DND-41 (cell line): ENCODE data around the gene GRK3.

Experiments used
- ATAC-seq: fragments of 200-7000 bp; cut with Tn5 transposase; 3 replicates; pipeline ENCODE4 v1.9.1; 2021; ENCODE audit warnings: low read depth; ENCODE audit not compliant: insufficient read depth
- DNase-seq: peaks from one replicate; pipeline ENCODE4 v3.0.0-alpha.2; 2020
- H2AFZ ChIP-seq: 2 replicates; pipeline ENCODE4 v1.6.0; 2012; ENCODE audit warnings: low read depth, low read length
- H3K27ac ChIP-seq: 2 replicates; pipeline ENCODE4 v1.5.1; 2012; ENCODE audit warnings: low read length, inconsistent platforms
- H3K27me3 ChIP-seq: fragments of 200-600 bp; sonication (generic); 2 replicates; pipeline ENCODE4 v1.6.0; 2012; ENCODE audit warnings: low read length, mild to moderate bottlenecking, inconsistent platforms; ENCODE audit not compliant: insufficient read depth, poor library complexity
- H3K36me3 ChIP-seq: 2 replicates; pipeline ENCODE4 v1.5.1; 2012; ENCODE audit warnings: low read length, inconsistent platforms; ENCODE audit not compliant: insufficient read depth
- H3K4me1 ChIP-seq: 2 replicates; pipeline ENCODE4 v1.5.1; 2012; ENCODE audit warnings: mild to moderate bottlenecking, low read length; ENCODE audit not compliant: insufficient read depth
- H3K4me2 ChIP-seq: 2 replicates; pipeline ENCODE4 v1.6.0; 2012; ENCODE audit warnings: mild to moderate bottlenecking, moderate library complexity, low read length, inconsistent platforms; ENCODE audit not compliant: insufficient read depth
- H3K4me3 ChIP-seq, 2 experiments: fragments of 200-600 bp in 1 of 2; shearing (Covaris generic) in 1 of 2; 2 replicates each; pipeline ENCODE4 v1.5.1; 2012 to 2016; ENCODE audit warnings: inconsistent platforms in 2 of 2, low read length in 2 of 2, mild to moderate bottlenecking in 2 of 2, low read depth in 1 of 2, moderate library complexity in 1 of 2
- H3K79me2 ChIP-seq: 2 replicates; pipeline ENCODE4 v1.6.0; 2012; ENCODE audit warnings: low read length, inconsistent platforms; ENCODE audit not compliant: insufficient read depth
- H3K9ac ChIP-seq: 2 replicates; pipeline ENCODE4 v1.6.0; 2012; ENCODE audit warnings: low read depth, mild to moderate bottlenecking, inconsistent platforms, low read length, moderate library complexity
- H3K9me3 ChIP-seq: 2 replicates; pipeline ENCODE4 v1.5.1; 2012; ENCODE audit warnings: low read length, moderate library complexity, mild to moderate bottlenecking, inconsistent platforms; ENCODE audit not compliant: insufficient read depth, severe bottlenecking
- H4K20me1 ChIP-seq: 2 replicates; pipeline ENCODE4 v1.6.0; 2012; ENCODE audit warnings: low read length; ENCODE audit not compliant: insufficient read depth
- CTCF ChIP-seq: IDR thresholded peaks from 2 replicates; pipeline ENCODE4 v1.5.1; 2012; ENCODE audit warnings: borderline replicate concordance, low read length, moderate library complexity, mild to moderate bottlenecking; ENCODE audit not compliant: poor library complexity, severe bottlenecking; ENCODE audit errors: extremely low read depth
- EZH2 ChIP-seq: IDR thresholded peaks from 3 replicates; pipeline ENCODE4 v1.6.1; 2012; ENCODE audit warnings: borderline replicate concordance, low read depth, mild to moderate bottlenecking, moderate library complexity, low read length, inconsistent platforms; ENCODE audit not compliant: severe bottlenecking

GRK3 gene

GRCh38 chr22:25760848-25761595, 196.5 kb downstream of the GRK3 start:
- H3K4me3 ChIP-seq: no peak overlapping the region
- no peak overlapping the region for H2AFZ ChIP-seq
- no peaks in the 10 kb centered on the region for H3K36me3 ChIP-seq
- H3K9me3 ChIP-seq: peaks cover 5% of the 10 kb centered on the region
- H3K27ac ChIP-seq: no peak overlapping the region
- H3K9ac ChIP-seq: no peak overlapping the region
- no peak overlapping the region for H3K4me2 ChIP-seq
- no peak for ATAC-seq
- no peaks in the 10 kb centered on the region for H3K27me3 ChIP-seq
- H3K79me2 ChIP-seq: no peaks in the 10 kb centered on the region
- H3K4me1 ChIP-seq: 0 out of 2 replicates have a peak, but pooled peaks cover 3% of the 10 kb centered on the region
- H4K20me1 ChIP-seq: no peaks in the 10 kb centered on the region
- TF ChIP-seq CTCF (no peak), EZH2 (no peak)
- DNase-seq: no peak

- Histone ChIP-seq H3K4me1 (0 out of 2 replicates have a peak, but pooled peaks cover 3% of the 10 kb centered on the region), H4K20me1 (no peaks in the 10 kb centered on the region), H3K36me3 (no peaks in the 10 kb centered on the region), H3K4me2 (no peak overlapping the region), H3K27me3 (no peaks in the 10 kb centered on the region), H3K27ac (no peak overlapping the region), H3K9me3 (peaks cover 16% of the 10 kb centered on the region), H2AFZ (no peak overlapping the region), H3K79me2 (no peaks in the 10 kb centered on the region), H3K9ac (no peak overlapping the region), H3K4me3 (no peak overlapping the region)
- DNase-seq (no peak), ATAC-seq (no peak)
- no peak for TF ChIP-seq CTCF
- no peak for TF ChIP-seq EZH2
These were observed 197.7 kb downstream of the GRK3 start for GRCh38 chr22:25762147-25762546.

- Histone ChIP-seq H3K4me2 (no peak overlapping the region), H3K9ac (no peak overlapping the region), H3K4me3 (no peak overlapping the region), H4K20me1 (no peaks in the 10 kb centered on the region), H3K36me3 (no peaks in the 10 kb centered on the region), H3K27ac (no peak overlapping the region), H3K79me2 (no peaks in the 10 kb centered on the region), H3K9me3 (peaks cover 22% of the 10 kb centered on the region), H3K27me3 (no peaks in the 10 kb centered on the region), H3K4me1 (no peaks in the 10 kb centered on the region), H2AFZ (no peak overlapping the region; the same call in 1 of the 2 replicates)
- TF ChIP-seq CTCF (no peak), EZH2 (no peak)
- no peak for DNase-seq
- no peak for ATAC-seq
These were observed 198.8 kb downstream of the GRK3 start for GRCh38 chr22:25763239-25763777.
